ENCODE data around the gene PIMREG.

Gene PIMREG

GRCh38 chr17:6422654-6423241 is 21.5 kb upstream of the PIMREG start:
- Histone ChIP-seq H2AFZ (ENCODE audit: low read depth, low read length, severe bottlenecking) (no peak overlapping the region), H3K36me3 (ENCODE audit: low read length) (no peaks in the 10 kb centered on the region), H4K20me1 (ENCODE audit: low read depth, low read length) (no peaks in the 10 kb centered on the region), H3K9me3 (ENCODE audit: insufficient read depth, low read length) (no peaks in the 10 kb centered on the region), H3K27me3 (ENCODE audit: low read length) (no peaks in the 10 kb centered on the region), H3K79me2 (ENCODE audit: insufficient read depth, low read length) (no peaks in the 10 kb centered on the region), H3K4me2 (ENCODE audit: low read depth, low read length, poor library complexity, severe bottlenecking) (no peak overlapping the region), H3K4me3 (ENCODE audit: insufficient read depth, low read length, poor library complexity, severe bottlenecking) (no peak overlapping the region), H3K9ac (ENCODE audit: low read length) (no peak overlapping the region), H3K27ac (ENCODE audit: low read depth, low read length) (no peak overlapping the region), H3F3A (ENCODE audit: insufficient read depth) (no peaks in the 10 kb centered on the region), H3K9me2 (replicated peaks; ENCODE audit: insufficient read depth, low read length) (no peaks in the 10 kb centered on the region)
- TF ChIP-seq CTCF (IDR thresholded peaks at IDR 0.05; ENCODE audit: insufficient read depth, low read length, poor library complexity, severe bottlenecking) (no peak), EZH2phosphoT487 (conservative IDR thresholded peaks at IDR 0.05; ENCODE audit: low read length) (no peak)

- H3K36me3 ChIP-seq (ENCODE audit: low read length), result no peaks in the 10 kb centered on the region
- H2AFZ ChIP-seq (ENCODE audit: low read depth, low read length, severe bottlenecking), result no peak overlapping the region
- H3K4me3 ChIP-seq (ENCODE audit: insufficient read depth, low read length, poor library complexity, severe bottlenecking), result no peak overlapping the region
- no peak overlapping the region for H3K27ac ChIP-seq (ENCODE audit: low read depth, low read length)
- H3K9ac ChIP-seq (ENCODE audit: low read length), result no peak overlapping the region
- no peaks in the 10 kb centered on the region for H4K20me1 ChIP-seq (ENCODE audit: low read depth, low read length)
- TF ChIP-seq CTCF (IDR thresholded peaks at IDR 0.05; ENCODE audit: insufficient read depth, low read length, poor library complexity, severe bottlenecking), result no peak
- no peak for TF ChIP-seq EZH2phosphoT487 (conservative IDR thresholded peaks at IDR 0.05; ENCODE audit: low read length)
- no peaks in the 10 kb centered on the region for H3K27me3 ChIP-seq (ENCODE audit: low read length)
- no peaks in the 10 kb centered on the region for H3K9me2 ChIP-seq (replicated peaks; ENCODE audit: insufficient read depth, low read length)
- no peak overlapping the region for H3K4me2 ChIP-seq (ENCODE audit: low read depth, low read length, poor library complexity, severe bottlenecking)
- H3F3A ChIP-seq (ENCODE audit: insufficient read depth), result no peaks in the 10 kb centered on the region
- no peaks in the 10 kb centered on the region for H3K79me2 ChIP-seq (ENCODE audit: insufficient read depth, low read length)
- H3K9me3 ChIP-seq (ENCODE audit: insufficient read depth, low read length), result no peaks in the 10 kb centered on the region
Observed at GRCh38 chr17:6423931-6424330, 20.3 kb upstream of the PIMREG start.

- H3K27me3 ChIP-seq (ENCODE audit: low read length), result no peaks in the 10 kb centered on the region
- no peak overlapping the region for H3K27ac ChIP-seq (ENCODE audit: low read depth, low read length)
- no peaks in the 10 kb centered on the region for H4K20me1 ChIP-seq (ENCODE audit: low read depth, low read length)
- H3K36me3 ChIP-seq (ENCODE audit: low read length), result no peaks in the 10 kb centered on the region
- no peaks in the 10 kb centered on the region for H3K79me2 ChIP-seq (ENCODE audit: insufficient read depth, low read length)
- no peaks in the 10 kb centered on the region for H3F3A ChIP-seq (ENCODE audit: insufficient read depth)
- H2AFZ ChIP-seq (ENCODE audit: low read depth, low read length, severe bottlenecking), result no peak overlapping the region
- no peaks in the 10 kb centered on the region for H3K9me2 ChIP-seq (replicated peaks; ENCODE audit: insufficient read depth, low read length)
- no peaks in the 10 kb centered on the region for H3K9me3 ChIP-seq (ENCODE audit: insufficient read depth, low read length)
- H3K9ac ChIP-seq (ENCODE audit: low read length), result no peak overlapping the region
- TF ChIP-seq CTCF (IDR thresholded peaks at IDR 0.05; ENCODE audit: insufficient read depth, low read length, poor library complexity, severe bottlenecking), result no peak
- TF ChIP-seq EZH2phosphoT487 (conservative IDR thresholded peaks at IDR 0.05; ENCODE audit: low read length), result no peak
- H3K4me2 ChIP-seq (ENCODE audit: low read depth, low read length, poor library complexity, severe bottlenecking), result no peak overlapping the region
- no peak overlapping the region for H3K4me3 ChIP-seq (ENCODE audit: insufficient read depth, low read length, poor library complexity, severe bottlenecking)
Observed at GRCh38 chr17:6425407-6425806, 18.8 kb upstream of the PIMREG start.

Measured in SU-DHL-6 (cell line).